Natural killer cell (primary cell): Measurements from ENCODE around the gene RFX5. TPM values are rescaled to one million over a fixed set of nuclear protein-coding genes. Genes with fewer than 3 reads are reported as not detected.

Experiments used
- ATAC-seq, 3 donors: fragments of 150-1000 bp in 2 of 3; fragments of 200-7000 bp in 1 of 3; cut with Tn5 transposase; 1 replicate in 1 of 3; 2 replicates in 2 of 3; pipeline ENCODE4 v1.10.0; 2021; ENCODE audit warnings: mild to moderate bottlenecking in 2 of 3, moderate library complexity in 2 of 3
- DNase-seq, 2 donors: peaks; one replicate each; pipeline versions ENCODE4 v3.0.0 to v3.0.0-alpha.2; 2013 to 2021; ENCODE audit warnings: mixed read lengths in 1 of 2
- H3K27ac ChIP-seq: one replicate; pipeline ENCODE4 v1.5.1; 2013; ENCODE audit warnings: mild to moderate bottlenecking, low read length
- H3K27me3 ChIP-seq: one replicate; pipeline ENCODE4 v1.6.1; 2013; ENCODE audit warnings: low read length; ENCODE audit not compliant: control insufficient read depth, insufficient read depth
- H3K36me3 ChIP-seq: one replicate; pipeline ENCODE4 v1.6.1; 2013; ENCODE audit warnings: low read length; ENCODE audit not compliant: control insufficient read depth, insufficient read depth
- H3K4me1 ChIP-seq: one replicate; pipeline ENCODE4 v1.6.1; 2013; ENCODE audit warnings: low read length; ENCODE audit not compliant: control insufficient read depth, insufficient read depth
- H3K4me3 ChIP-seq: one replicate; pipeline ENCODE4 v1.5.1; 2013; ENCODE audit warnings: low read length
- H3K9me3 ChIP-seq: one replicate; pipeline ENCODE4 v1.6.1; 2013; ENCODE audit warnings: low read length; ENCODE audit not compliant: control insufficient read depth, insufficient read depth
- H3K27ac Mint-ChIP-seq, 2 donors: one replicate each; pipeline ENCODE4 v1.8.0; 2022; ENCODE audit warnings: mild to moderate bottlenecking in 2 of 2, mixed read lengths in 2 of 2, moderate library complexity in 1 of 2
- H3K27me3 Mint-ChIP-seq, 2 donors: one replicate each; pipeline ENCODE4 v1.8.0; 2022; ENCODE audit warnings: low read depth in 2 of 2, mixed read lengths in 2 of 2
- H3K36me3 Mint-ChIP-seq: one replicate; pipeline ENCODE4 v1.8.0; 2022; ENCODE audit warnings: mixed read lengths
- H3K4me1 Mint-ChIP-seq, 2 donors: one replicate each; pipeline ENCODE4 v1.8.0; 2022; ENCODE audit warnings: mixed read lengths in 2 of 2
- H3K4me3 Mint-ChIP-seq: one replicate; pipeline ENCODE4 v1.8.0; 2022; ENCODE audit warnings: mild to moderate bottlenecking, moderate library complexity, mixed read lengths
- H3K9me3 Mint-ChIP-seq, 2 donors: one replicate each; pipeline ENCODE4 v1.8.0; 2022; ENCODE audit warnings: mixed read lengths in 2 of 2
- WGBS: methylation state at CpG from one replicate; pipeline ENCODE4 v1.1.7; 2013; ENCODE audit warnings: missing lambda C conversion rate; ENCODE audit not compliant: insufficient coverage; 5-methylcytosine and 5-hydroxymethylcytosine counted together
- intact Hi-C: fragments of 100-400 bp; cut with micrococcal nuclease; formaldehyde crosslinking; loops from one replicate; pipeline ENCODE4 v1.14.2; 2022
- total RNA-seq, 4 donors: library from RNA; stranded (reverse); fragments of 120-200 nt in 1 of 4; gene quantifications; one replicate each; pipeline versions ENCODE4 v1.2.3 to v1.2.4, GENCODE V29; 2013 to 2022
- TF ChIP-seq, protein P1 (sequence below): fragments of 200-600 bp; IDR thresholded peaks from one replicate; pipeline ENCODE4 v1.8.0; 2022; ENCODE audit warnings: antibody characterized with exemption

The RFX5 gene
- total RNA-seq, 3 donors from 2014 or later (not counting 1 experiment from before 2014, with no cell fraction given): 72.6 to 111 (median 110) TPM

DNA sequence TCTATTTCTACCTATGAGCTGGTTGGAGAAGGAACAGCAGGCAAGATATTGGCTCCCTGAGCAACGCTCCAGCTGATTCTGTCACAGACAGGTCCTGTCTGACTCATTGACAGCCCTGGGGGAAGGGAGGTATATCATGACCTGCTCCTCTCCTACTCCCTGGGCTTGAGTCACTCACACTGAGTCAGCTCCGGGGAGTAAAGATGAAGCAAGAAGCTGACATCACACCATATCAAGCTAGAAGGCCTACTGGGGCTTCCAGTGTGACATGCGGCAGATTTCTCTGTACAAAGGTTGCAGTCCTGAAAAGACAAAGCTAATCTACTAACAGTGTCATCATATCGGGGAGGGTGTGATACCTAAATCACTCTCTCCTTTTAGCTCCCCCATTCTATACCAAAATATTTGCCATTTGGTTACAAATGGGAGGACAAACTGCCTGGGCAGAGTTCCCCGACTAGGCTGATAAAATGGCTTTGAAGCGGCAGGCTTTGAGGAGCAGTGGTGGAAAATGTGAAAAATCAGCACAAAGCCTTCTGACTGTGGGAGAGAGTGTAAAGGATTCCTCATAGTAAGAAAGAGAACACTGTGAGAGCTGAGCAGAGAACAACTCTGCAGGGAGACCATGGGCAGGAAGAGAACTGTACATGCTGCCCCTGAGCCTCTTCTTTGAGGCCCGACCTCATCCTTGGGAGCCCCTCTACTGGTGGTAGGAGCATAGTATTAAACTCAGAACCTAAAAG is 35.3 kb downstream of the RFX5 start:
- H3K27me3 Mint-ChIP-seq: no peaks in the 10 kb centered on the region
- 74% methylated on average over 7 of the region's 7 CpGs for WGBS
- no peak overlapping the region for H3K27ac ChIP-seq
- no peaks in the 10 kb centered on the region for H3K9me3 Mint-ChIP-seq
- ATAC-seq (peak; percentile 58 to 80 (median 69)), DNase-seq (peak in 1 of 2 donors; percentile 54)
- peaks cover 6% of the 10 kb centered on the region for H3K36me3 Mint-ChIP-seq
- intact Hi-C loops: no loop called here
- no peak overlapping the region for H3K4me3 Mint-ChIP-seq
- H3K27ac Mint-ChIP-seq: peak overlapping the region in 1 of 2 donors; percentile 58
- H3K4me1 ChIP-seq: no peaks in the 10 kb centered on the region
- peaks cover 31 to 41% of the 10 kb centered on the region in 2 donors for H3K4me1 Mint-ChIP-seq
- H3K36me3 ChIP-seq: peaks cover 85% of the 10 kb centered on the region
- no peak overlapping the region for H3K4me3 ChIP-seq
- TF ChIP-seq, protein P1, sequence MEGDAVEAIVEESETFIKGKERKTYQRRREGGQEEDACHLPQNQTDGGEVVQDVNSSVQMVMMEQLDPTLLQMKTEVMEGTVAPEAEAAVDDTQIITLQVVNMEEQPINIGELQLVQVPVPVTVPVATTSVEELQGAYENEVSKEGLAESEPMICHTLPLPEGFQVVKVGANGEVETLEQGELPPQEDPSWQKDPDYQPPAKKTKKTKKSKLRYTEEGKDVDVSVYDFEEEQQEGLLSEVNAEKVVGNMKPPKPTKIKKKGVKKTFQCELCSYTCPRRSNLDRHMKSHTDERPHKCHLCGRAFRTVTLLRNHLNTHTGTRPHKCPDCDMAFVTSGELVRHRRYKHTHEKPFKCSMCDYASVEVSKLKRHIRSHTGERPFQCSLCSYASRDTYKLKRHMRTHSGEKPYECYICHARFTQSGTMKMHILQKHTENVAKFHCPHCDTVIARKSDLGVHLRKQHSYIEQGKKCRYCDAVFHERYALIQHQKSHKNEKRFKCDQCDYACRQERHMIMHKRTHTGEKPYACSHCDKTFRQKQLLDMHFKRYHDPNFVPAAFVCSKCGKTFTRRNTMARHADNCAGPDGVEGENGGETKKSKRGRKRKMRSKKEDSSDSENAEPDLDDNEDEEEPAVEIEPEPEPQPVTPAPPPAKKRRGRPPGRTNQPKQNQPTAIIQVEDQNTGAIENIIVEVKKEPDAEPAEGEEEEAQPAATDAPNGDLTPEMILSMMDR: no peak
- no peaks in the 10 kb centered on the region for H3K27me3 ChIP-seq
- no peaks in the 10 kb centered on the region for H3K9me3 ChIP-seq

DNA sequence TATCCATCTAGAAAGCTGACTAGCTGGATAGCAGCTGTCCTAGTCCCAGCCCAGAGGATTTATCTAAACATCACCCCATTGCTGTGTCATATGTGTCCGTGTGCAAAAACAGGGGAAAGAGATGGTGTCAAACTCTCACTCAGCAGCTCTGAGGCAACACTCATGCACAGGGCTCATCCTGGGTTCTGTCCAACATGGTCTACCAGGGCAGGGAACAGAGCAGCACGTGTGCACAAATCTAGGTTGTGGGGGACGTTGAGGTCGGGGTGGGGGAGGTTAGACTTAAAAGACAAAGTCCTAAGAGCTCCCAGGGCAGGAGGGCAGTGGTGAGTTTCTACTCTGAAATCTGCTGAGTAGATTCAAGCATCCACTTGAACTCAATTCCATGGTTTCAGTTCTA is 36.0 kb downstream of the RFX5 start:
- intact Hi-C loops: no loop called here

DNA sequence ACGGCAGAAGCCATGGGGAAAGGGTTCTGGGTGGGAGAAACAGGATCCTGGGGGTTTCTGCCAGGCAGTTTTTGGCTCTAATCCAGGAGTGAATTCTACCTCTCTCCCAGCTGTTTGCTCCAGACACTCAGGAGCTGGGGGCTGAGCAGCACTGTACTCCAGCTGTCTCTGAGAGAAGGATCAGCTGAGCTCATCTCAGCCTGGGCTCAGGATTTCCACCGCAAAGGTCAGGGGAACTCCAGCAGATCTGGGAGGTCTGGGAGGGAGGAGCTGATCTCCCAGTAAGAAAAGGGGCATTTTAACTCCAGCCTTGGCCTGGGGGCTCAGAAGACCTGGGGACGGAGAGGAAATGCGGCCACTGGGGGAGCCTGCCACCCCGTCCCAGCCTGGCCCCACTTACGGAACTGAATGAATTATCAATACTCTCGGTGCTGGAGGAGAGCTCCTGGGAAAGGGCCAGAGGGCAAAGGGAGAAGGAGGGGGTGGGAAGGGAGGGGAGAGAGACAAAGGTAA is 37.2 kb downstream of the RFX5 start:
- H3K36me3 Mint-ChIP-seq: peaks cover 24% of the 10 kb centered on the region
- no peaks in the 10 kb centered on the region for H3K9me3 Mint-ChIP-seq
- H3K4me1 ChIP-seq: no peaks in the 10 kb centered on the region
- no peak overlapping the region for H3K4me3 Mint-ChIP-seq
- TF ChIP-seq, protein P1: no peak
- H3K9me3 ChIP-seq: no peaks in the 10 kb centered on the region
- WGBS: 97% methylated on average over 7 of the region's 7 CpGs
- peak overlapping the region in 1 of 2 donors; percentile 58 for H3K27ac Mint-ChIP-seq
- no peaks in the 10 kb centered on the region for H3K27me3 Mint-ChIP-seq
- DNase-seq (no peak), ATAC-seq (no peak)
- no peak overlapping the region for H3K27ac ChIP-seq
- H3K4me3 ChIP-seq: no peak overlapping the region
- H3K27me3 ChIP-seq: no peaks in the 10 kb centered on the region
- H3K4me1 Mint-ChIP-seq: peaks cover 31 to 36% of the 10 kb centered on the region in 2 donors
- H3K36me3 ChIP-seq: peaks cover 87% of the 10 kb centered on the region
- intact Hi-C loops: loop anchor here (10.0 kb wide), 1 partner anchor 425 kb away; no protein-coding TSS in a partner anchor

More for the DNA sequence above, 36.0 kb downstream of the RFX5 start:
- Mint-ChIP-seq H3K27me3 (no peaks in the 10 kb centered on the region), H3K9me3 (no peaks in the 10 kb centered on the region), H3K27ac (peak overlapping the region in 1 of 2 donors; percentile 58), H3K36me3 (peaks cover 14% of the 10 kb centered on the region), H3K4me1 (peaks cover 31 to 41% of the 10 kb centered on the region in 2 donors), H3K4me3 (no peak overlapping the region)
- Histone ChIP-seq H3K4me1 (no peaks in the 10 kb centered on the region), H3K27ac (no peak overlapping the region), H3K27me3 (no peaks in the 10 kb centered on the region), H3K9me3 (no peaks in the 10 kb centered on the region), H3K36me3 (peaks cover 85% of the 10 kb centered on the region), H3K4me3 (no peak overlapping the region)
- WGBS: 87% methylated on average over 4 of the region's 4 CpGs
- ATAC-seq: no peak
- DNase-seq: no peak
- TF ChIP-seq, protein P1: no peak
